ENCODE results near the gene LEPR. TPM values are rescaled to one million over a fixed set of nuclear protein-coding genes. Genes with fewer than 3 reads are reported as not detected.
"Not testable (repeated sequence)": the region's sequence is repeated elsewhere in the genome, so short reads cannot be mapped to it uniquely, and the experiment has no call there.

LEPR gene
- total RNA-seq, 2 donors from 2014 or later, result 4.2 to 5.6 TPM

- ATAC-seq; intact Hi-C loops (cut with DNase I, micrococcal nuclease); DNase-seq: not testable (repeated sequence)
These were observed 45.4 kb downstream of the LEPR start for GRCh38 chr1:65465837-65466236.

GRCh38 chr1:65467536-65467935, 47.1 kb downstream of the LEPR start:
- DNase-seq (peak; percentile 22 to 25), ATAC-seq (peak; percentile 84)
- intact Hi-C loops (cut with DNase I, micrococcal nuclease), result no loop called here

- DNase-seq (no peak), ATAC-seq (no peak)
- intact Hi-C loops (cut with DNase I, micrococcal nuclease), result no loop called here
These were observed 48.8 kb downstream of the LEPR start for GRCh38 chr1:65469126-65469888.

GRCh38 chr1:65469889-65470340, 49.4 kb downstream of the LEPR start:
- intact Hi-C loops (cut with DNase I, micrococcal nuclease), result no loop called here

More at GRCh38 chr1:65469889-65470340, 49.4 kb downstream of the LEPR start:
- no peak for DNase-seq
- ATAC-seq, result no peak

Other genes starting within 250 kb of the LEPR start
- gene DNAJC6, start 111.1 kb upstream of the LEPR start, total RNA-seq, result 1 to 10 TPM; 2.7 to 3.1 TPM
- gene LEPROT, start within 50 bp of the LEPR start, total RNA-seq, result 10 to 100 TPM; 59.8 to 77.1 TPM